Mesothelial cell of epicardium (in vitro differentiated cells): ENCODE data around the gene GRPR. TPM values are rescaled to one million over a fixed set of nuclear protein-coding genes. Genes with fewer than 3 reads are reported as not detected.

Experiments
- DNase-seq, 2 experiments: peaks; one replicate each; pipeline ENCODE4 v3.0.0; 2021; ENCODE audit warnings: low spot score in 2 of 2; ENCODE audit not compliant: unreplicated experiment in 2 of 2
- H3K27ac Mint-ChIP-seq: 2 replicates; pipeline ENCODE4 v1.8.0; 2021; ENCODE audit warnings: mixed read lengths
- H3K27me3 Mint-ChIP-seq: 2 replicates; pipeline ENCODE4 v1.8.0; 2021; ENCODE audit warnings: low read depth, mixed read lengths
- H3K36me3 Mint-ChIP-seq: 2 replicates; pipeline ENCODE4 v1.8.0; 2021; ENCODE audit warnings: mixed read lengths
- H3K4me1 Mint-ChIP-seq: 2 replicates; pipeline ENCODE4 v1.8.0; 2021; ENCODE audit warnings: mixed read lengths
- H3K4me3 Mint-ChIP-seq: 2 replicates; pipeline ENCODE4 v1.8.0; 2021; ENCODE audit warnings: mild to moderate bottlenecking, moderate library complexity, mixed read lengths
- H3K9me3 Mint-ChIP-seq: 2 replicates; pipeline ENCODE4 v1.8.0; 2021; ENCODE audit warnings: mixed read lengths
- CTCF ChIP-seq: fragments of 200-600 bp; sonication (generic); IDR thresholded peaks from one replicate; pipeline ENCODE4 v1.5.0; 2021; ENCODE audit warnings: antibody characterized with exemption; ENCODE audit not compliant: unreplicated experiment
- total RNA-seq: library from RNA; stranded (reverse); gene quantifications from 3 replicates; pipeline ENCODE4 v1.2.1, GENCODE V29; 2021

The GRPR gene
- total RNA-seq, 1 donor from 2014 or later, result 1.7 TPM

- no peak for TF ChIP-seq CTCF
- no peaks in the 10 kb centered on the region for H3K4me1 Mint-ChIP-seq
Measured at GRCh38 chrX:16196829-16197228, 73.5 kb downstream of the GRPR start.

GRCh38 chrX:16199343-16199742 lies 76.0 kb downstream of the GRPR start:
- H3K27me3 Mint-ChIP-seq, result no peaks in the 10 kb centered on the region

More at GRCh38 chrX:16196829-16197228, 73.5 kb downstream of the GRPR start:
- H3K9me3 Mint-ChIP-seq, result no peaks in the 10 kb centered on the region
- no peak for DNase-seq
- no peak overlapping the region for H3K27ac Mint-ChIP-seq
- H3K27me3 Mint-ChIP-seq, result no peaks in the 10 kb centered on the region
- H3K4me3 Mint-ChIP-seq, result no peak overlapping the region
- no peaks in the 10 kb centered on the region for H3K36me3 Mint-ChIP-seq

GRCh38 chrX:16202943-16203342 lies 79.6 kb downstream of the GRPR start:
- Mint-ChIP-seq H3K4me1 (no peaks in the 10 kb centered on the region), H3K27ac (no peak overlapping the region), H3K4me3 (no peak overlapping the region), H3K27me3 (no peaks in the 10 kb centered on the region), H3K9me3 (peaks cover 19% of the 10 kb centered on the region), H3K36me3 (no peaks in the 10 kb centered on the region)
- no peak for TF ChIP-seq CTCF
- no peak for DNase-seq

More at GRCh38 chrX:16199343-16199742, 76.0 kb downstream of the GRPR start:
- Mint-ChIP-seq H3K4me1 (no peaks in the 10 kb centered on the region), H3K4me3 (no peak overlapping the region), H3K9me3 (peaks cover 9% of the 10 kb centered on the region), H3K36me3 (no peaks in the 10 kb centered on the region), H3K27ac (no peak overlapping the region)
- no peak for DNase-seq
- TF ChIP-seq CTCF, result no peak

Other genes with a start within 250 kb of the GRPR start
- gene MAGEB17, start 43.9 kb downstream of the GRPR start, total RNA-seq, result not detected in 3 replicates